Cerebellar cortex (tissue), 1 donor: ENCODE results near the gene GAL3ST3.
"Not testable (repeated sequence)": the region's sequence is repeated elsewhere in the genome, so short reads cannot be mapped to it uniquely, and the experiment has no call there.

Source experiments
- DNase-seq: peaks from one replicate; pipeline ENCODE4 v3.0.0-alpha.2; 2015; ENCODE audit warnings: low spot score

The GAL3ST3 gene, protein sequence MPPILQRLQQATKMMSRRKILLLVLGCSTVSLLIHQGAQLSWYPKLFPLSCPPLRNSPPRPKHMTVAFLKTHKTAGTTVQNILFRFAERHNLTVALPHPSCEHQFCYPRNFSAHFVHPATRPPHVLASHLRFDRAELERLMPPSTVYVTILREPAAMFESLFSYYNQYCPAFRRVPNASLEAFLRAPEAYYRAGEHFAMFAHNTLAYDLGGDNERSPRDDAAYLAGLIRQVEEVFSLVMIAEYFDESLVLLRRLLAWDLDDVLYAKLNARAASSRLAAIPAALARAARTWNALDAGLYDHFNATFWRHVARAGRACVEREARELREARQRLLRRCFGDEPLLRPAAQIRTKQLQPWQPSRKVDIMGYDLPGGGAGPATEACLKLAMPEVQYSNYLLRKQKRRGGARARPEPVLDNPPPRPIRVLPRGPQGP

DNA sequence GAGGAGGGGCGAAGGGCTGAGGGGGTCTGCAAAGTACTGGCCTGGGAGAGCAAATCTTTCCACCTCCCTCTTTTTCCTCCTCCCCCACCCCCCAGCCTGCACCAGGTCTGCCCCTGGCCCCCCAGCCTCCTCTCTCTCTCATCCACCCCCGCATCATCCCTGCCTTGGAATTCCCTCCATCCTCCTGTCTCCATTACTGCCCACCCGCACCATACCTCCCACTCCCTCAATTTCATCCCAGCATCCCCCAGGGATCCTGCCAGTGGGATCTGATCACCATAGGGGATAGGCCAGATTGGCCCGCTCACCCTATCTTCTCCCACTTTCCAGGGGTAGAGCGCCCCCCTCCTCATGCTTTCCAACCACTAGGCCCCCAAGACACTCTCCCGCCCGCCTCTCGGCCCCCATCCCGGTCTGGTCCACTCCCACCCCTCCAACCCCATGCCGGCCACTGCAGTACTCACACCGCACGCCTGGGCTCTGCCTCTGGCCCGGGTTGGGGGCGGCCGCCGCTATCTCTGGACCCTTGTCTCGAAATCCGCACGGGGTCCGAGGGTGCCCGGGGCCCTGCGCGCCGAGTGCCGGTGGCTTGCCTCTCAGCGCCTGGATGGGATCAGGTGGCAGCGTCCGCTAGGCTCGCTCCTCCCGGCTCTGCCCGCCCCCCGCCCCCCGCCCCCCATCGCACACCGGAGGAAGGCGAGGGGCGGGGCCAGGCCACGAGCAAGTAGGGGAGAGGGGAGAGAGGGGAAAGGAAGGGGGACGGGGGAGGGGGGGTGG lies at the start of gene GAL3ST3:
GAL3ST3 (minus strand) TSS at position 615 of the 777 bp plus-strand sequence. CDS start 3,746 bp downstream, outside the sequence.
- DNase-seq: no peak

DNA sequence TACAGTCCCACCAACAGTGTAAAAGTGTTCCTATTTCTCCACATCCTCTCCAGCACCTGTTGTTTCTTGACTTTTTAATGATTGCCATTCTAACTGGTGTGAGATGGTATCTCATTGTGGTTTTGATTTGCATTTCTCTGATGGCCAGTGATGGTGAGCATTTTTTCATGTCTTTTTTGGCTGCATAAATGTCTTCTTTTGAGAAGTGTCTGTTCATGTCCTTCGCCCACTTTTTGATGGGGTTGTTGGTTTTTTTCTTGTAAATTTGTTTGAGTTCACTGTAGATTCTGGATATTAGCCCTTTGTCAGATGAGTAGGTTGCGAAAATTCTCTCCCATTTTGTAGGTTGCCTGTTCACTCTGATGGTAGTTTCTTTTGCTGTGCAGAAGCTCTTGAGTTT lies 43.2 kb upstream of the GAL3ST3 start:
- DNase-seq: not testable (repeated sequence)

DNA sequence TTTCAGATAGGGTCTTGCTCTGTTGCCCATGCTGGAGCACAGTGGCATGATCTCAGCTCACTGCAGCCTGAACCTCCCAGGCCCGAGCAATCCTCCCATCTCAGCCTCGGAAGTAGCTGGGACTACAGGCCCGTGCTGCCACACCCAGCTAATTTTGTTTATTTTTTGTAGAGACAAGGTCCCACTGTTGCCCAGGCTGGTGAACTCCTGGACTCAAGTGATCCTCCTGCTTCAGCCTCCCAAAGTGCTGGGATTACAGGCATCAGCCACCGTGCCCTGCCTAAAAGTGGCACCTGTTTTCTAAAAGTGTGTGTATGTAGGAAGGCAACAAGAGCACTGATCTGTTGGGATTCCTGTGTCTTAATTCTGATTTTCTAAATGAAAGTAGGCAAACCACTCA lies 41.3 kb upstream of the GAL3ST3 start:
- DNase-seq: no peak

DNA sequence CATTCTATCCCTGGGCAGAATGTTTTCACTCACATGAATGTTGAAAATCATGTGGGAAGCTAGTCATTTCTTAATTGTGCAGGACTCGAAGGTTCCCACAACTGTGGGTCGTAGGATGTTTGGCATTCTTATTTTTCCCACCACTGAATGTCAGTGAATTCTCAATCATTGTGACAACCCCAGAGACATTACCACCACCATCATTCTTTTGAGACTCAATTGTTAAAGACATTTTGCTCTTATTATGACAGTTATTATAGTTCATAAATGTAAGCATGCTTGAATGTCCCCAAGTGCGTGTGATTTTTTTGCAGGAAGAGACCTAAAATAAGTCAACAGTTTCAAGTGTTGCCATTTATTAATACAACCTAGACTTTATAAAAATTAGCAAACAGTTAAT lies 40.1 kb upstream of the GAL3ST3 start:
- no peak for DNase-seq

DNA sequence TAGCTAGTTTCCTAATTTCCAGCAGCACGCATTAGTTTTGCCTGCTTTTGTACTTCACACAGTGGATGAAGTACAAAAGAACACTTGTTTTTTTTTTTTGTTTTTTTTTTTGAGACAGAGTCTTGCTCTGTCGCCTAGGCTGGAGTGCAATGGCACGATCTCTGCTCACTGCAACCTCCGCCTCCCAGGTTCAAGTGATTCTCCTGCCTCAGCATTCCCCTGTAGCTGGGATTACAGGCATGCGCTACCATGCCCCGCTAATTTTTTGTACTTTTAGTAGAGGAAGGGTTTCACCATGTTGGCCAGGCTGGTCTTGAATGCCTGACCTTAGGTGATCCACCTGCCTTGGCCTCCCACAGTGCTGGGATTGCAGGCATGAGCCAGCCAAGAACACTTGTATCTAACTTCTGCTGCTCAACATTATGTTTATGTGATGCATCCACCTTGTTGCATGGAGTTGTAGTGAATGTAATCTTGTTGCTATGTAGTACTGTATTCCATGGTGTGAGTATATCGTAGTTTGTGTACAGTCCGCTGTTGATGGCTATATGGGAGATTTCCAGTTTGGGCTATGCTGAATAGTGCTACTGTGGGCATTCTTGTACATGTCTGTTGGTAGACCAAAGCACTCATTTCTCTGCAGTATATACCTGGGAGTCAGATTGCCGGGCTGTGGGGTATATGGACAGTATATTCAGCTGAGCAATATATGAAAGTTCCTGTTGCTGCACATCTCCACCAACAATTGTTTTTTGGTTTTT lies 38.4 kb upstream of the GAL3ST3 start:
- DNase-seq: no peak

DNA sequence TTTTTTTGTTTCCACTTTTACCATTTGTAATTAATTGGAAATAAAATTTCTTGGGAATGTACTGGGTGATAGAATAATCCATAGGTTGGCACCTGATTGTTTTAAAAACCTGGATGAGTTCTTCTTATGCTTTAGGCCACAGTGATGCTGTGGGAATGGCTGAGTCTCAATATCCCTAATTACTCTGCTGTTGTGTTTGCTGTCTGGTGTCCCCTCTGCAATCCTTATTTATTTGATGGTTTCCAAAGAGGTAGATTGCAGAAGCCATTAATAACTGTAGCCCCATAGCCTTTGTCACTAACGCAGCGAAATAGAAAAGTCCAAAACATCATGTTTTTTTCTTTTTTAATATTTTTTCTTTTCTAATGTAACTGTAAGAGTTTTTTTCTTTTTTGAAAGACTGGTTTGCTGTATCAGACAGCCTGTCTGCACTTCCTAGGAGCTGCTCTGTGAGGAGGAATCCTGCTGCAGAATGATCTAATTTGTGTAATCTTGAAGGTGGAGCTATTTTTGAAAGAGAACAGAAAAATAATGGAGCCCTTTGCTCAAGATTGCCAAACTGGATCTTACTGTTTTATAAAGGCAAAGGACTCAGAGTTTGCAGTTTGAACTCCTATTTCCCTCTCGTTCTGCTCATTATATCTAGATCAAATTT lies 36.0 kb upstream of the GAL3ST3 start:
- peak; percentile 48 for DNase-seq

DNA sequence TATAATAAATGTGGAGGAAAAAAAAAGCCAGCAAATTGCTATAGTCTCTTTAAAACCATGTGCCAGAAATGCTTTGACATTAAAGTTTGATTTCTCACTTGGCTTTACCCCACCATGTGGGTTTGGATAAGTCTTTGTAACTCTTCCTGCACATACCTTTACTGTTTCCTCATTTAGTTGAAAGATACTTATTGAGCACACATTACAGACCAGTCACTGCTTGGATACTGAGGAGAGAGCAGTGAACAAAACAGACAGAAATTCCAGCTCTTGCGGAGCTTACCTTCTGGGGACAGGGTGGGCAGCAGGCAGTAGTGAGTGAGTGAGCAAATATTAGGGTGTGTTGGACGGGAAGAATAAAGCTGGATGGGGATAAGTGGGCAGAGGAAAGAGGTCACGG lies 34.8 kb upstream of the GAL3ST3 start:
- peak; percentile 30 for DNase-seq

DNA sequence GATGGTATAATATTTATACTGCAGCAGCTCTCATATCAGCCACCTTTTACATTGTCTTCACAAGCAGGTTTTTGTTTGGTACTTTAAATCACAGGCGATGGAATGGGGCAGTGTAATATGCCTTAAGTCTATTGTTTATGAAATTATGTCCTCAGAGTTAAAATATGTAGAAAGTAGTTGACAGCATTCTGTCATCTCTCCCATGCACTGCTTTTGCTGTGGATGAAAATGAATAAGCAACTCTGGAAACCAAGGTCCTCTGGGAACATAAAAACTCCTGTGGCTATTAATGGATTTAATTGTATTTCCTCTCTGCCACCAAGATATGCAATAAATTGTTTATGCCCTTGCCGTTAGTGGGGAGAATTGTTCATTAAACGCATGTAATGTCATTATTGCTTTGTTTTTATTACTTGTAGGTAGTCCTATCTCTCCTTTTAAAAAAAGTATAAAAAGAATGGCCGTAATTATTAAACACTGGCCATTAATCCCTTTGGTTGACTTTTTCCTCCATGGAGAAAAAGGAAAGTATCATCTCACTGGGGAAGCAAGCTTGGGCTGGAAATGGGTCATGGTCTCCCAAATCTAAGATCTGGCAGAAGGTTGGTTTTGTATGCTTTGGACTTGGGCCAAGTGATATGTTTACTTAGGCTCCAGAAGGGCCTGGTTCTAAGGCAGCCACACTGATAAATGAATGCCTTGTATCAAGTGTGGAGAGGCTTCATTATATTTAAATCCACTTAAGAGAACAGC lies 34.2 kb upstream of the GAL3ST3 start:
- DNase-seq: peak; percentile 56

DNA sequence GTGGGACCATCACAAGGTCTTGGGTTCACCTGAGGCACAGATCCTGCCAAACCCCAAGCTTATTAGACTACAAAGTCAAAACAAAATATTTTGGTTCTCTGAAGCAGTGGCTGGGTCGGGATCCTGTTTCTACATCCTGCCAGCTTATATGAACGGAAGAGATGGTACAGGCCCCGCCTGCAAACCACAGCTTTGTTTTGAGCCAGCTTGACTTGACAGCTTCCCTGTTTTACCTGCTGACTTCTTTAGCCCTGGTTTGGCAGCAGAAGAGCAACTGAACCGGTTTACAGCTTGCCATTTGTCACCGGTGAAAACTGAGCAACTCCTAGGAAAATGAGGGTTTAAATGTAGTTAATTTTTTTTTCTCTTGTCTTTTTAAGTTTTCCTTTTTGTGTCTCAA lies 32.5 kb upstream of the GAL3ST3 start:
- peak; percentile 79 for DNase-seq

DNA sequence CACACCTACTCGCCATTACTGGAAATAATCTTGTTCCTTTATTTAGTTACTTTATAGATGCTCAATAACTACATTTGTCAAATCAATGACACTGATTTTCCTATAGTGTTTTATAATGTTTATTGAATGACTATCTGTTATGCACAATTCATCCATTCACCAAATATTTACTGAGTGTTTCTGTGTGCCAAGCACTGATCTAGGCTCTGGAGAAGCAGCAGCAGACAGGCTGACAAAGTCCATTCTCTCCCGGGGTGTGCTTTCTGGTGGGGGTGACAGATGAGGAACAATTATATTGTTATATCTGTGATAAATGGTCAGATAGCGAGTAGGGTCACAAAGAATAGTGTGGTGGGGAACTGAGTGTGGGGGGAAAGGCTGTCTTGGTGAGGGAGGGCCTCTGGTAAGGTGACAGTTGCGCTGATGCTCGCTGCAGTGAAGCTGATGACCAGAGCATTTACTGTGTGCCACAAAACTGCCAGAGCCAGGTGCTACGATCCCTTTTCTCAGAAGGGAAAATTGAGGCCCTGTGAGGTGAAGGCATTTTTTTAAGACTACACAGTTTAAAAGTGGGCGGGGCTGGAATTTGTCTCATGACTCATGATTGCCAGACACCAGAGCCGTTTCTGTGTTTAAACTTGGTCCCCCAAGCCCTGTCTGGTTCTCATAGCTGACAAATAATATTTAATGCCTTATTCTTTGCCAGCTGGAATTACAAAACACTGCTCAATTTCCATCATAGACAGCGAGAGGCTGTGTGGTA lies 31.3 kb upstream of the GAL3ST3 start:
- no peak for DNase-seq

DNA sequence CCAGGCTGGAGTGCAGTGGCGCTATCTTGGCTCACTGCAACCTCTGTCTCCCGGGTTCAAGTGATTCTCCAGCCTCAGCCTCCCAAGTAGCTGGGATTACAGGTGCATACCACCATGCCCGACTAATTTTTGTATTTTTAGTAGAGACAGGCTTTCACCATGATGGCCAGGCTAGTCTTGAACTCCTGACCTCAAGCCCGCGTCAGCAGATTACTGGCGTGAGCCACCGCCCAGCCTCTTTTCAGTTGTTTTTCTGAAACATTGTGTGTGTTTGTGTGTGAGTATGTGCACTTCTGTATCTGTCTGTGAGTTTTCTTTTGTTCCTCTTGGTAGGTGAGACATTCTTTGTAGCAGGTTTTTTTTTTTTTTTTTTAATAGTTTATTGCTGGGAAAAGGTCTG lies 30.0 kb upstream of the GAL3ST3 start:
- not testable (repeated sequence) for DNase-seq

DNA sequence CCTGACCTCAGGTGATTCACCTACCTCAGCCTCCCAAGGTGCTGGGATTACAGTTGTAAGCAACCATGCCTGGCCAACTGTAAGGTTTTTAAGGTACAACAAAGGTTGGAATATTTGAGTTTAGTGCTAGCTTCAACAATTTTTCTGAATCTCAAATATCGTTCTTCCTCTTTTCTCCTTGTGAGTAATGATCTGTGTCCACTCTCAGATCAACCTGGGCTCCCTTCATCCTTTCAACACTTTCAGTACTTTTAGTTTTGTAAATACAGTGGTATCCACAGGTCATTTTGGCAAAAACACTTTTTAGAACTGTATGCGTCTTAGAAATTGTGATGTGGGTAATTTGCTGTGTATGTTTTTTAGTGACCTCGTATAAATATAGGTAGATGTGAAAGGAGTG lies 29.0 kb upstream of the GAL3ST3 start:
- DNase-seq: no peak

DNA sequence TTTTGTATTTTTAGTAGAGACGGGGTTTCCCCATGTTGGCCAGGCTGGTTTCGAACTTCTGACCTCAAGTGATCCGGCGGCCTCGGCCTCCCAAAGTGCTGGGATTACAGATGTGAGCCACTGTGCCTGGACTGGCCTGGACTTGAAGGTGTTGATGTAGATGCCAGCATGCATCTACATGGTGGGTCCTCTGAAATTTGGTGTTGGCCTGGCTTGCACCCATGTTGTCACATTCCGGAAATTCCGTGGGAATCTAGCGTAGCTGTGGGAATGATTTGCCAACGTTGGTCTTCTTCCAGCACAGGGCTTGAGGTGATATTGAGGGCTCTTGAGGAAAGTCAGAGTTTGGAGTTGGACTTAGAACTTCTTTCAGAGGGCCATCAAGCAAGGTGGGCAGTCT lies 27.6 kb upstream of the GAL3ST3 start:
- no peak for DNase-seq

DNA sequence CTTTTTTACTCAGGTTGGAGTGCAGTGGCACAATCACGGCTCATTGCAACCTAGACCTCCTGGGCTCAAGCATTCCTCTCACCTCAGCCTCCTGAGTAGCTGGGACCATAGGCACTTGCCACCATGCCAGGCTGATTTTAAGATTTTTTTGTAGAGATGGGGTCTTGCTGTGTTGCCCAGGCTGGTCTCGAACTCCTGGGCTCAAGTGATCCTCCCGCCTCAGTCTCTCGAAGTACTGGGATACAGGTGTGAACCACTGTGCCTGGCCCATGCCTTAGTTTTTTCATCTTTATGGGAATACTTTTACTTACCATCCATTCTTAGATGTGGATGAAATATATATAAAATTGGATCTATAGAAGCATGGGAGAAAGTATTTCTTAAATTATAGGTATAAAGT lies 26.3 kb upstream of the GAL3ST3 start:
- DNase-seq: no peak

DNA sequence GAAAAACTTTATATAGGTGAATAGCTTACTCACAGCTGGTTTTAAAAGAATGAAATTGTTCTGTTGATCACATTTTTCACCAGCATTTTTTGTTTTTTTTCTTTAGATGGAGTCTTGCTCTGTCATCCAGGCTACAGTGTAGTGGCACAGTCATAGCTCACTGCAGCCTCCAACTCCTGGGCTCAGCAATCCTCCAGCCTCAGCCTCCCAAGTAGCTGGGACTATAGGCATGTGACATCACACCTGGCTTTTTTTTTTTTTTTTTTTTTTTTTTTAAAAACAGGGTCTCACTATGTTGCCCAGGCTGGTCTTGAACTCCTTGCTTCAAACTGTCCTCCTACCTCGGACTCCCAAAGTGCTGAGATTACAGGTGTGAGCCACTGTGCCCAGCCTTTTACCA lies 24.7 kb upstream of the GAL3ST3 start:
- DNase-seq: no peak

DNA sequence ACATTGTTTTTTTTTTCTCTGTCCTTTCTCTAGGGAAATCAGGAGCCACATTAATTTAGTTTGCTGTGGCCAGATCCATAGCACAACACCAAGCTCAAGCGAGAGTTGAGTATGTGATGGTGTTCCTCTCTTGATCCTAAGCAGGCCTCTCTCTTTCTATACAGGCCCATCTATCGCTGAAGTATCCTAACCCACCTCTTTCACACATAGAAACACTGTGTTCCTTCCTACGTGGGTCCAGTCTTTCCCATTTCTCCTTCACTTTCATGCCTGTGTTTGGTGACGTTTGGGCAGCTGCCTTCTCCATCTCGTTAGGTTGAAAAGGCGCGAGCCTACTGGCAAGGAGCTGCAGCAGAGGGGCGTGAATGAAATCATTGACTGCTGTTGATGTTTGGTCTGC lies 23.6 kb upstream of the GAL3ST3 start:
- no peak for DNase-seq

DNA sequence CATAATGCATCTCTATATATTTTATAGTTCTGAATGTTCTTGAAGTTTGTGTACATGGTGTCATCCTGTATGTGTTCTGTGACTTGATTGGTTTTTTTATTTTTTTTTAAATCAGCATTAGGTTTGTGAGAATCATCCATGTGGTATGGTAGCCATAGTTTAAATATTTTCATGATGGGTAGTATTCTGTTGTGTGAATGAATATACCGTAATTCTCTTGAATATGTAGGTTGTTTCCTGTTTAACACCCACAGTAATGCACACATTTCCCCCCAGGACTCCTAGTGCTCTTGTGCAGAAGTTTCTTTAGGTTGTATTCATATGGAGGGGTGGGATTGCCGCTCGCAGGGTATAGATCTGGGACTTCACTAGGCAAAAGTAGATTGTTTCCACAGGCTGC lies 23.1 kb upstream of the GAL3ST3 start:
- no peak for DNase-seq

DNA sequence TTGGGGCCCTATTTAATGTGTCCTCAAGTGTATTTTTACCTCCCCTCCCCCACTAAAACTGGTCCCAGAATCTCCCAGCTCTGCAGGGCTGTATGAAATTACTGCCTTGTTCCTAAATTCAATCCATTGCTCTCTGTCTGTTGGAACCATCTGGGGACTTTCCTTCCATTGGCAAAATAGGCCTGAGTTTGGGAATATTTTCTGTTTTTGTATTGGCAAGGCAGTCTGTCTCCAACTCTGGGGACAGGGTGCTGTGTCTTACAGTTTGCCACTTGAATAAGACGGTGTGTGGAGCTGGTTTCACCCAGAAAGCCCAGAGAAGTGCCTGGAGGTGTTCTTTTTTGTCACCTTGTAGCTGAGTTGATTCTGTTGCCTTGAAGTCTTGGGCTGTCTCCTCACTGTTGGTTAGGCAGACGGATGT lies 22.4 kb upstream of the GAL3ST3 start:
- DNase-seq: peak; percentile 37

DNA sequence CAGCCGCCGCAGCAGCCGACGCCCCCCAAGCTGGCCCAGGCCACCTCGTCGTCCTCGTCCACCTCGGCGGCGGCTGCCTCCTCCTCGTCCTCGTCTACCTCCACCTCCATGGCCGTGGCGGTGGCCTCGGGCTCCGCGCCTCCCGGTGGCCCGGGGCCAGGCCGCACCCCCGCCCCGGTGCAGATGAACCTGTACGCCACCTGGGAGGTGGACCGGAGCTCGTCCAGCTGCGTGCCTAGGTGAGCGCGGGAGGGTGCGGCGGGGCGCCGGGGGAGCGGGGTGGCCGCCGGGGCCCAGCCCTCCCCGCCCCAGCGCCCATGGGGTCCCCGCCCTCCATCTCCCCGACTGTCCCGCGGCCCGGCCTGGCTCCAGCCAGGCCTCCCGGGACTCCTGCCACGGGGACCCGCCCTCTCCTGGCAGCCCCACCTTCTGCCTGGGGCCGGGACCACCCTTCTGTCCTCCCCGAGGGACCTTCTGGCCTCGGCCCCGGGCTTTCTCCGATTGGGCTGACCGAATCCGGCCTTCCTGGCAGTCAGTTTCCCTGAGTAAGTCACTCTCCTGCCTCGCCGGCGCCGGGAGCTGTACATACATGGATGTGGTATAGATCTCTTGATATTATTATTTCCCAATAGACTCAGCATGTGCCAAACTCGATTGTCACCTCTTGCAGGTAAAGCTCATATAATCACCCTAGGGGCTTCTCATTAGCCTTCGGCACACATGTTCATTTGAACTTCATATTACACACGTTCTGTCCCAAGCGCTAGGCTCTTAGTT lies 21.8 kb upstream of the GAL3ST3 start:
- DNase-seq: peak; percentile 42
